ENCODE results near the gene EARS2.

DNA sequence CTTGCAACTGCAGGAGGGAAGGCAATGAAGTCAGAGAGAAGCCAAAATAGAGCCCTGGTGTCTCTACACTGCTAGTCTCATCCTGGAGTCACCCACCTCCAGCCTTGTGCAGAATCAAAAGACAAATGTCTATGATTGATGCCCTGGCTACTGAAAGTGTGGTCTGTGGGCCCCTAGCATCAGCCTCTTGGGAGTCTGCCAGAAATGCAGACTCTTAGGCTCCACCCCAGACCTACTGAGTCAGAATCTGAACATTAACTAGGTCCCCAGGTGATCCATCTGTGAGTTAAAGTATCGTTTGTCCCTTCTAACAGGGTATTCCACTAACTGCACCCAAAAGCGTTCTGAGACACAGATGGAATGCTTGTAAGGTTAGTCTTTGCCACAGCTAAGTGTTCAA is 21.2 kb downstream of the EARS2 start:
- TF ChIP-seq POLR2A (IDR thresholded peaks at IDR 0.05) (no peak), POLR2AphosphoS5 (IDR thresholded peaks at IDR 0.05) (no peak)
- TF ChIP-seq, protein P1, sequence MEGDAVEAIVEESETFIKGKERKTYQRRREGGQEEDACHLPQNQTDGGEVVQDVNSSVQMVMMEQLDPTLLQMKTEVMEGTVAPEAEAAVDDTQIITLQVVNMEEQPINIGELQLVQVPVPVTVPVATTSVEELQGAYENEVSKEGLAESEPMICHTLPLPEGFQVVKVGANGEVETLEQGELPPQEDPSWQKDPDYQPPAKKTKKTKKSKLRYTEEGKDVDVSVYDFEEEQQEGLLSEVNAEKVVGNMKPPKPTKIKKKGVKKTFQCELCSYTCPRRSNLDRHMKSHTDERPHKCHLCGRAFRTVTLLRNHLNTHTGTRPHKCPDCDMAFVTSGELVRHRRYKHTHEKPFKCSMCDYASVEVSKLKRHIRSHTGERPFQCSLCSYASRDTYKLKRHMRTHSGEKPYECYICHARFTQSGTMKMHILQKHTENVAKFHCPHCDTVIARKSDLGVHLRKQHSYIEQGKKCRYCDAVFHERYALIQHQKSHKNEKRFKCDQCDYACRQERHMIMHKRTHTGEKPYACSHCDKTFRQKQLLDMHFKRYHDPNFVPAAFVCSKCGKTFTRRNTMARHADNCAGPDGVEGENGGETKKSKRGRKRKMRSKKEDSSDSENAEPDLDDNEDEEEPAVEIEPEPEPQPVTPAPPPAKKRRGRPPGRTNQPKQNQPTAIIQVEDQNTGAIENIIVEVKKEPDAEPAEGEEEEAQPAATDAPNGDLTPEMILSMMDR (IDR thresholded peaks at IDR 0.05 in 8 of 11, conservative IDR thresholded peaks at IDR 0.05 in 3 of 11), result no peak
